ENCODE measurements around the gene DHRS2. TPM values are rescaled to one million over a fixed set of nuclear protein-coding genes. Genes with fewer than 3 reads are reported as not detected.

DHRS2 gene
- total and polyA plus RNA-seq, 8 donors: 0.26 to 1.1 (median 0.60) TPM

GRCh38 chr14:23600322-23600707 is 35.8 kb upstream of the DHRS2 start:
- Histone ChIP-seq H3K27me3 (no peaks in the 10 kb centered on the region), H3K4me3 (no peak overlapping the region), H3K27ac (no peak overlapping the region), H3K4me1 (no peaks in the 10 kb centered on the region), H3K36me3 (no peaks in the 10 kb centered on the region), H3K9me3 (peaks cover 0 to 5% of the 10 kb centered on the region in 2 donors)
- intact Hi-C loops (cut with DNase I): no loop called here
- ATAC-seq (no peak), DNase-seq (no peak)
- no peak for TF ChIP-seq CTCF (IDR thresholded peaks at IDR 0.05)

- no peaks in the 10 kb centered on the region for H3K4me1 ChIP-seq
- intact Hi-C loops (cut with DNase I): no loop called here
- no peak for ATAC-seq
- H3K27ac ChIP-seq: no peak overlapping the region
- no peaks in the 10 kb centered on the region for H3K36me3 ChIP-seq
- DNase-seq: no peak
- no peak overlapping the region for H3K4me3 ChIP-seq
- no peaks in the 10 kb centered on the region for H3K27me3 ChIP-seq
- peaks cover 0 to 5% of the 10 kb centered on the region in 2 donors for H3K9me3 ChIP-seq
- no peak for TF ChIP-seq CTCF (IDR thresholded peaks at IDR 0.05)
Measured at GRCh38 chr14:23600806-23601205, 35.4 kb upstream of the DHRS2 start.

GRCh38 chr14:23601424-23601823 is 34.7 kb upstream of the DHRS2 start:
- H3K4me1 ChIP-seq: no peaks in the 10 kb centered on the region
- no peak overlapping the region for H3K4me3 ChIP-seq
- no peak for TF ChIP-seq CTCF (IDR thresholded peaks at IDR 0.05)
- H3K27me3 ChIP-seq: no peaks in the 10 kb centered on the region
- H3K9me3 ChIP-seq: peaks cover 0 to 5% of the 10 kb centered on the region in 2 donors
- intact Hi-C loops (cut with DNase I): no loop called here
- ATAC-seq (no peak), DNase-seq (no peak)
- no peaks in the 10 kb centered on the region for H3K36me3 ChIP-seq
- no peak overlapping the region for H3K27ac ChIP-seq

- no peaks in the 10 kb centered on the region for H3K4me1 ChIP-seq
- no peak overlapping the region for H3K27ac ChIP-seq
- no peak for TF ChIP-seq CTCF (IDR thresholded peaks at IDR 0.05)
- peaks cover 0 to 5% of the 10 kb centered on the region in 2 donors for H3K9me3 ChIP-seq
- intact Hi-C loops (cut with DNase I): no loop called here
- no peaks in the 10 kb centered on the region for H3K36me3 ChIP-seq
- H3K27me3 ChIP-seq: no peaks in the 10 kb centered on the region
- DNase-seq (no peak), ATAC-seq (no peak)
- no peak overlapping the region for H3K4me3 ChIP-seq
Measured at GRCh38 chr14:23601845-23602180, 34.4 kb upstream of the DHRS2 start.

GRCh38 chr14:23602181-23603095 is 33.7 kb upstream of the DHRS2 start:
- TF ChIP-seq CTCF (IDR thresholded peaks at IDR 0.05): no peak
- H3K4me3 ChIP-seq: no peak overlapping the region
- H3K27me3 ChIP-seq: no peaks in the 10 kb centered on the region
- DNase-seq (no peak), ATAC-seq (no peak)
- intact Hi-C loops (cut with DNase I): no loop called here
- peaks cover 0 to 5% of the 10 kb centered on the region in 2 donors for H3K9me3 ChIP-seq
- no peaks in the 10 kb centered on the region for H3K36me3 ChIP-seq
- H3K27ac ChIP-seq: no peak overlapping the region
- no peaks in the 10 kb centered on the region for H3K4me1 ChIP-seq

Data from left lung (tissue), 10 donors.